ENCODE measurements around the gene TDRD9.

TDRD9 gene

DNA sequence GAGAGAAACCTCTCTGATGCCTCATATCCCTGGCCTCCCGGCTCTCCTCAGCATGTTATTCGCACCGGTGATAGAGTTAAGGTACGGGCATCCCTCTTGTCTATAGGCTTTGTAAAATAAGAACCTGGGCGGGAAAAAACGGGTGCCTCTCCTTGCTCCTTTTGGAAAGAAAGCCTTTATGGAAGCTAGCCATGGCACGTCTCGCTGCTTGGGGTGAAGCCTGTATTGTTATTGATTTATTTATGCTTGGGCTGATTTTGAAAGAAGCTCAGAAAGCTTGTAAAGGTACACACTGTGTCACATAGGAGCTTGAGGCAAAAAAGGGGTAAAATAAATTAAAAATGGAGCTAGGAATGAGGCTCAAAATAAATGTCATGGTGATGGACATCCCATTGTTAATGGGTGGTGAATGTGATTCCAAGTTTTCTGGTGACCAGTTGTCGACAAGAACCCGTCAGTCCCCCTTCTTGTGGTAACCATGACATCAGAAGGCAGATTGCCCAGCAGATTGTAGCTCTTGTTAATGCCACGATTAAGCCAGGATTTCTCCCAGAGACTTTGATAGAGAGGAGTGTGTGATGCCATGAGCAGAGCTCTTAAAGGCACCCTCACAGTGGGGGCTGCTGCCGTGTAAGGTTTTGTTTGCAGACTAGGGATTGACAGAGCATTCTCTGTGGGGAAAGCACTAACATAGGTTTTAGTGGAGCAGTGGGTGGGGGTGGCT is 106.9 kb downstream of the TDRD9 start:
- no peak for DNase-seq

DNA sequence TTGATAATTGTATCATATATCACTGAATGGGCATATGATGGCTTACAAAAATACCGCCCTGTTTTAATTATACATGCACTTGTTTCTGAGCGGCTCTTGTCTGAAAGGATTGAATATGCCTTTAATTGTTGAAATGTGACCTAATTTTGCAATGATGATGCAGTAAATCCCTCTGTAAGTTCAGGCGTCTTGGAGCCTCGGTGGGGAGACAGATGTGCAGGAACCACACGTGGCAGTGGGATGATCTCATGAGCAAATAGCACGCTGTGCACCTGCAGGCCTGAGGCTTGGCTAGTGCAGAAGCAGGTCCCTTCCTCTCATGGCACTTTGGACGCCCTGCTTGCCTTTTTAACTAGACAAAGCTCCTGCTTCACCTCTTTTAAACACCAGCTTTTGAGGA is 108.0 kb downstream of the TDRD9 start:
- DNase-seq = no peak

DNA sequence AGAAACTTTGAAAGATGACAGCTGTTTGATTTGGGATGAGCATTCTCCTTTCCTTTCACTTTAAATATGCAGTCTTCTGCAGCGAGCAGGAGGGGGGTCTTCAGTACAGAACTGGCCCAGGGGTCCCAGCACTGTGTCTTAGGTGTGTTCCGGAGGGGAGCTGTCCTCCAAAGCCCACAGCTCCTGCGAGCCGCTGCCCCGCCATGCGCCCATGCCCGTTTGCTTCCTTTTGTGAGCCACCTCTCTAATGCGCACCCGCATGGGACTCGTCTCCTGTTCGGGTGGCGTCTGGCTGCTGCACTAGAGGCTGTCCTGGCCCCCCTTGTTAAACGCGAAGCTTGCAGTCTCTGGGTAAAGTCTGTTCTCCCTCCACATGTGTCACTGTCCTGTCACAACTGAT is 108.8 kb downstream of the TDRD9 start:
- DNase-seq = no peak

DNA sequence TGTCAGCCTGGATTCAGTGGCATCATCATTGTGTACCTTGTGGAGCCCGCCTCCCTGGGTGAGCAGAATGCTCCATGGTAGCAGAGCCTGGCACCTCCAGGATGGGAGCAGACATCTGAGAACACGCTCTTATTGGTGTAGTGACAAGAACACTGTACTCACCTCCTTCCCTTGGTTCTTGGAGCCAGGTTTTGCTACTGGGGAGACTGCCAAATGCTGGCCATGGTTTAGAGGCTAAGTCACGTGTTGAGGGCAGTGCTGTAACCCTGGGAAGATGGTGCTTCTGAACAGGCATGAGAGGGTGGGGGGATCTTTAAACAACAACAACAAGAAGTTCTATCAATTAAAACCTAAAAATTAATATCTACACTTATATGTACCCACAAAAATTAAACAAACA is 109.6 kb downstream of the TDRD9 start:
- no peak for DNase-seq

DNA sequence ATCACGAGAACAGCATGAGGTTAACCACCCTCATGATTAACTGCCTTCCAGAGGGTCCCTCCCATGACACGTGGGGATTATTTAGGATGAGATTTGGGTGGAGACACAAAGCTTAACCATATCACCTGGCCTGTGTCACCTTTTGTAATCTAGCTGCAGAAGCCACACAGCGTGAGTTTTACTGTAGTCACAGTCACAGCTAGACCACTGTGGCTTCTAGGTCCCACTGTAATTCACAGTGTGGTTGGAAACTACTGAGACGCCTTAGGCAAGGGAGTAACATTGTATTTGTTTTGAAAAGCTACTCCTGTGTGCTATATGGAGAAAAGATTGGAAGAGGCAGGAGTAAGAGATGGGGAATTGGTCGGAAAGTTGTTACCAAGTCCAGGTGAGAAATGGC is 111.0 kb downstream of the TDRD9 start:
- DNase-seq = no peak

DNA sequence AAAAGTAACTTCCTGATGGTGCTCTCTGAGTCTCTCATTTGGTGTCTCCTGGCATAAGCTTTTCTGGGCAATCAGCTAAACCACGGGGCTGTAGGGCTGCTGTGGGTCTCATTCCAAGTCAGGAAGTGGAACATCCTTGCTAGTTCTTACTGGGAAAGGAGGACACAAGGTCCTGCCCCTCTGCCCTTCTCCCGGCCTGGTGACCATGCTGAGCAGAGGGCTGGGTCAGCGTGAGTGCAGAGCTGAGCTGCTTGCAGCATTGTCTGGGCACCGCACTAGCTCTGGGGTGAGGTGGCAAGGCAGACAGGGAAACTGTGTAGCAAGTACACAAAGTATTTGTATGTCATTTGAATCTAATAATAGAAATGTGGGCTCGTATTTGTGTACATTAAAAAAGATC is 112.3 kb downstream of the TDRD9 start:
- DNase-seq = no peak

DNA sequence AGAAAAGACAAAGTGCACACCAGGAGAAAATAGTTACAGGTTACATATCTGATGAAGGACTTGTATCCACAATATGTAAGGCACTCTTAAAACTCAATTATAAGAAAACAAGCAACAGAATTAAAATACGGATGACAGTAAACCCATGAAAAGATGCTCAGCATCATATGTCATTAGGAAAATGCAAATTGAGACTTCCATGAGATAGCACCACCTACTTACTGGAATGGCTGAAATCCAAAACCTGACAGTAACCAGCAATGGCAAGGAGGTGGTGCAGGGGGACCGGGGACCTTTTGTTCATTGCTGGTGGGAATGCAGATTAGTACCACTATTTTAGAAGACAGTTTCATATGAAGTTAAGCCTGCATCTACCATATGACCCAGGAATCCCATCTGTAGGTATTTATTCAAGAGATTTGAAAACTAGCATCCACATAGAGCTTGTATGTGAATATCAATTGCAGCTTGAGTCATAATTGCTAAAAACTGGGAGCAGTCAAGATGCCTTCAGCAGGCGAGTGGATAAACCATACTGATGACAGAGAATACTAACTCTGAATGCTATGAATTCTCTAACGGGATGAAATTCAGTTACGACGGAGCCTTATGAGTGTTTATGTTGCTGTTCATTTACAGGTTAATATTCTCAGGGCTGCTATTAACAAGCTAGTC is 113.3 kb downstream of the TDRD9 start:
- DNase-seq = no peak

DNA sequence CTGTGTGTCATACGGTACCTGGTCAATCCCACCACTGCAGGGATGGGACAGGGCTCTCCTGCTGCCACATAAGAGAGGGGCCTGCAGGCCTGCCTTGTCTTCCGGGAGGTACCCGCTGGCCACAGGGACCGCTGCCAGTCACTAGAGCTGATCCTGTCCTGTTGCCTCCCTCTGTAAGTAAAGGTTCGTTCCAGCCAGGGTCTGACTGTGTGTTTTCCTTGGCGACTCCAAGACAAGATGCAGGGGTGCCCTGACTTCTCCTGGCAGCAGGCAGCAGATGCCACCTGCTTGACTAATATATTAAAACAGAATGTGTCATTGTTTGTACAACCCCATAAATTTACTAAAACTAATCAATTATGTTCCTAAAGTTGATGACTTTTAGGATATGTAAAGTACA is 115.8 kb downstream of the TDRD9 start:
- no peak for DNase-seq

DNA sequence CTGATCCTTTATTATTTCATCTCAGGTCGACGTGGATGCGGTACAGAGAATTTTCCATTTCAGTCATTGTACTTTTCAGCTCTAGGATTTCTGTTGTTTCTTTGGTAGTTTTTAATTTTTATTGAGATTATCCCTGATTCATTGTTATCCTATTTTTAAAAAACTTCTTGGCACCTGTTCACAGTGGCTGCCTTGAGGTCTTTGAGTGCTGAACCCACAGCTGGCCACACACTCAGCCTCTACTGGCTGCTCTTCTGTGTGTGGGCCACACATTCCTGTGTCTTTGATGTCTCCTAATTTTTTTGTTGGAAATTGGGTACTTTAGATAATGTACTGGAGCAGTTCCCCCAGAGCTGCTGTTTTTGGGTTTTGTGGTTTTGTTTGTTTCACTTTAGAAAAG is 119.5 kb downstream of the TDRD9 start:
- DNase-seq = no peak

DNA sequence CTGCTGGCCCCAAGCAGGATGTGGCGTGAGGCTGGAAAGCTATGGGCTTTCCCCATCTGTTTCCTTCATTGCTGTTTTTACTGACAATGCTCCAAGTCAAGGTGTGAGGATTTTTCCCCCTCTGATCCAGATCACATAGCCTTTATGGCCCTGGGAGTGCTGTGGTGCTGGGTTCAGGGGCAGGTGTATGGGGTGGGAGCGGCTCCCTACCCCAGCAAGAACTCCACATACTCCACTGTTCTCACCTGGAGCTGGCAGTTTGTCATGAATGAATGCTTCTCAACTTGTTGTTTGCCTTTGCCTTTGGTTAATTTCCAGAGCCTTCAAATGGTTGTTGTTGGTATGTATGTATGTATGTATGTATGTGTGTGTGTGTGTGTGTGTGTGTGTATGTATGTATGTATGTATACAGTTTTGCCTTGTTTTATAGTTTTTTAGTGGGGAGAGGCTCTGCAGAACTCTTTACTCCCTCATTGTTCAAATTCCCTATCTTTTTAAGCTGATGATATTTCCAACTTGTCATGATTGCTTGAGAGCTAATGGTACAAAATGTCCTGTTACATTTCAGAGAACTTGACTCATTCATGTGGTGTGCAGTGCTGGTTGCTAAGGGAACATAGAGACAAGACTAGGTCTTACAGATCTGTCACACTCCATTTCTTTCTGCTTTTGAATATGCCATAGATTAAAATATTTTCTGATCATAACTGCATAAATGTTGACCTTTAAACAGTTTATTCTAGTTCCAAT is 120.7 kb downstream of the TDRD9 start:
- no peak for DNase-seq

DNA sequence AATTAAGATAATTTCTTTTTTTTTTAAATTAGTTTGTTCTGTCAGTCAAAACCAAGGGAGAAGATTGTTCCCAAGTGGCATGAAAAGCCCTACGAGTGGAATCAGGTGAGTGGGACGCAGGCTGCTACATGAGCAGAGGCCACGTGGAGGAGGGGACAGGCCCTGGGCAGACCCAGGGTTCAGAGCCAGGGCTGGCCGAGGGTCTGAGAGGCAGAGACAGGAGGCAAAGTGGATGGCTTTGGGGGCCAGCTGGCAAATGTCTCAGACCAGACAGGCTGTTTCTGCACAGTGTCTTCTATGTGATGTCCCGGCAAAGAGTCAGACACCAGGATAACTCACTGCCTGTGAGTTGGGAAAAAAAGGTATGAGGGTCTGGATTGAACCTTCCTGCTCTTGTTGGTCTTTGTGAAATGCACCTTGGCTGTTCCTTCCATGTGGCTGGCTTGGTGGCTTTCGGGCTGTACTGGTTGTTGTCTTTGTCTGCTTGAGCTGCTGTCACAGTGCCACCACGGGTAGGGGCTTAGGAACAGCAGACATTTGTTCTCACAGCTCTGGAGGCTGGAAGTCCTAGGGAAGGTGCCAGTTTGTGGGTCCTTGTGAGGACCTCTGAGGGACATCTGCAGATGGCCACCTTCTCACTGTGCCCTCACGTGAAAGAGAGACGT is 121.5 kb downstream of the TDRD9 start:
- DNase-seq = no peak

DNA sequence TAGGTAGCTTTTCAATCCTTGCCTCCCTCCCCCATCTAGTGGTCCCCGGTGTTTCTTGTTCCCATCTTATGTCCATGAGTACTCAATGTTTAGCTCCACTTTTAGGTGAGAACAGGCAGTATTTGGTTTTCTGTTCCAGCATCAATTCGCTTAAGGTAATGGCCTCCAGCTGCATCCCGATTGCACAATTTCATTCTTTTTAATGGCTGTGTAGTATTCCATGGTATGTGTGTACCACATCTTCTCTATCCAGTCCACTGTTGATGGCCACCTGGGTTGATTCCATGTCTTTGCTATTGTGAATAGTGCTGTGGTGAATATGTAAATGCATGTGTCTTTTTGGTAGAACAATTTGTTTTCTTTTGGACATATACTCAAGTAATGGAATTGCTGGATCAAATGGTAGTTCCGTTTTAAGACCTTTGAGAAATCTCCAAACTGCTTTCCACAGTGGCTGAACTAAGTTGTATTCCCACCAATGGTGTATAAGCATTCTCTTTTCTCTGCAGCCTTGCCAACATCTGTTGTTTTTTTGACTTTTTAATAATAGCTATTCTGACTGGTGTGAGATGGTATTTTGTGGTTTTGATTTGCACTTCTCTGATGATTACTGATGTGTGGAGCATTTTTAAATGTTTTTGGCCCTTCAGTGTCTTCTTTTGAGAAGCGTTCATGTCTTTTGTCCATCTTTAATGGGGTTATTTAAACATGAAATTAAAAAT is 123.0 kb downstream of the TDRD9 start:
- DNase-seq = no peak

DNA sequence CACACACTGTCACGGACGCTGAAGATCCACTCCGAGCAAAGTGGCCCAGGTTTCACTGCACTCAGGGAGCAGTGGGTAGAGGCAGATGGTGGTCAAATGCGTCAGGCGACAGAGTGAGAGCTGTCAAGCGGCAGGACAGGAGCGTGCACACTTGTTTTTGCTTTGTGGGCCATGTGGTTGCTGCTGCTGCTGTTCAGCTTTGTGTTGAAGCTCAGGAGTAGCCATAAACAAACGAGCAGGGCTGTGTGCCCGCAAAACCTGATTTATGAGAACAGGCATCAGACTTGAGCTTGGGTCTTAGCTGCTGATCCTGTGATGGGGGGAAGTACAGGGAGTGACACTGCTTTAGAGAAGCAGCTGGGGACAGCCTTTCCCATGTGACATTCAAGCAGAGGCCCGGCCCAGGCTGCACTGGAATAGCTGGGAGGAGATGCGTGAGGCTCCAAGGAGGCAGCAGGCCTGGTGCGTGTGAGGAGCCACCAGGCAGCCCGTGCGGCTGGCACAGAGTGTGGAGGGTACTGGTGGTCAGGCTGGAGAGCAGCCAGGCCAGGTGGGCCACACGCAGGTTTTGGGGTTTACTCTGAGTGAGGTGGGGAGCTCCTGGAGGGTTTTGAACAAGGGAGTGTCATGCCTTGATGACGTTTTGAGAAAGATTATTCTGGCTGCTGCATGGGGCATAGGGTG is 126.1 kb downstream of the TDRD9 start:
- no peak for DNase-seq

DNA sequence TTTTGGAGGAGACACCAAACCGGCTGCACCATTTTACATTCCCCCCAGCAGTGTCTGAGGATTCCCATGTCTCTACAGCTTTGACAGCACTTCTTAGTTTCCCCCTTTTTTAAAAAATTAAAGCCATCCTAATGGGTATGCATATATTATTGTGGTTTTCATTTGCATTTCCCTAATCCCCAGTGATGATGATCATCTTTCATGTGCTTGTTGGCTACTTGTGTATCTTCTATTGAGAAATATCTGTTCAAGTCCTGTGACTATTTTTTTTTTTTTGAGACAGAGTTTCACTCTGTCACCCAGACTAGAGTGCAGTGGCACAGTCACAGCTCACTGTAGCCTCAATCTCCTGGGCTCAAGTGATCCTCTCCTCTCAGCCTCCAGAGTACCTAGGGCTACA is 134.0 kb downstream of the TDRD9 start:
- DNase-seq = no peak

DNA sequence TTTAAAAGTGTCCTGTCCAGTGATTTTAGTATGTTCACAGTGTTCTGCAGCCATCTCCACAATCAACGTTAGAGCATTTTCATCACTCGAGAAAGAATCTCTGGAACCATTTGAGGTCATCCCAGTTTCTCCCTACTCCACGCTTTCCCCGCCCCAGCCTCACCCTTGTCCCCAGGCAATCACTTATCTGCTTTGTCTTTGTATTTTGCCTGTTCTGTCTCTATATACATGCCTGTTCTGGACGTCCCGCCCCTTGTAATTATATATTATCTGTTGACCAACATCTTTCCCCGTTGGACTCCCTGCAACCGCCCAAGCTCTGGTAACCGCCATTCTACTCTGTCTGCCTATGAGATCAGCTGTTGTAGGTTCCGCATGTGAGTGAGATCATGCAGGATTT is 135.7 kb downstream of the TDRD9 start:
- DNase-seq = no peak

DNA sequence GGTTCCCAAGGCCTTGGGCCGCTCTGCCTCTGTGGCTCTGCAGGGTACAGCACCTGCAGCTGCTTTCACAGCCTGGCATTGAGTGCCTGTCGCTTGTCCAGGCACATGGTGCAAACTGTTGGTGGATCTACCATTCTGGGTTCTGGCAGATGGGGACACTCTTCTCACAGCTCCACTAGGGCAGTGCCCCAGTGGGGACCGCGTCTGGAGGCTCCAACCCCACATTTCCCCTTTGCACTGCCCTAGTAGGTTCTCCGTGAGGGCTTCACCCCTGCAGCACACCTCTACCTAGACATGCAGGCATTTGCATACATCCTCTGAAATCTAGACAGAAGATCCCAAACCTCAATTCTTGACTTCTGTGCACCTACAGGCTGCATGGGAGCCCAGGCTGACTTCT is 138.0 kb downstream of the TDRD9 start:
- DNase-seq = no peak

DNA sequence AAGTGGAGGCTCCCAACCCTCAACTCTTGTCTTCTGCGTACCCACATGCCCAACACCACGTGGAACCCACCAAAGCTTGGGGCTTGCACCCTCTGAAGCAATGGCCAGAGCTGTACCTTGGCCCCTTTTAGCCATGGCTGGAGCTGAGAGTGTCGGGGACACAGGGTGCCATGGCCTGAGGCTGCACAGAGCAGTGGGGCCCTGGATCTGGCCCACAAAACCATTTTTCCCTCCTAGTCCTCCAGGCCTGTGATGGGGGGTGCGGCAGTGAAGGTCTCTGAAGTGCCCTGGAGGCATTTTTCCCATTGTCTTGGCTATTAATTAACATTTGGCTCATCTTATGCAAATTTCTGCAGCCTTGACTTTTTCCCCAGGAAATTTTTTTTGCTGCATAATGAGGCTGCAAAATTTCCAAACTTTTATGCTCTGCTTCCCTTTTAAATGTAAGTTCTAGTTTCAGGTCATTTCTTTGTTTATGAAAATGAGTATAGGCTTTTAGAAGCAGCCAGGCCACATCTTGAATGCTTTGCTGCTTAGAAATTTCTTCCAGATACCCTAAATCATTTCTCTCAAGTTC is 138.6 kb downstream of the TDRD9 start:
- no peak for DNase-seq

DNA sequence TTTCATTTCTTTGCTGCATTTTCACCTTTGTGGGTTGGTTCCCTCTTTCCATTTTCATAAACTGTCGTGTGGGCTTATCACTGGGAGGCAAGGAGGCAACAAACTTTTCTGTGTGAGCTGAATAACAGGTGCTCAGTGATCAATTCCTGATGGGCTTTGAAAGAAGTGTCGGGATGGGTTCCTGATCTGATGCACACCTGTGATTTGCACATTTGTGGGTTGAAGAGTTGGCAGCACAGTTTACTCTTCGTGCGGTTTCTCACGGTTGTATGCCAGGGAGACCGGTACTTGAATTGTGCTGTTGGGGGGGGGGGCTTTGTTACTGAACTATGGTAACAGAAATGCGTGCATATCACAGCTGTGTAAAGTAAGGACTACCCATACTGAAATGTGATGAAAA is 141.3 kb downstream of the TDRD9 start:
- DNase-seq = no peak

DNA sequence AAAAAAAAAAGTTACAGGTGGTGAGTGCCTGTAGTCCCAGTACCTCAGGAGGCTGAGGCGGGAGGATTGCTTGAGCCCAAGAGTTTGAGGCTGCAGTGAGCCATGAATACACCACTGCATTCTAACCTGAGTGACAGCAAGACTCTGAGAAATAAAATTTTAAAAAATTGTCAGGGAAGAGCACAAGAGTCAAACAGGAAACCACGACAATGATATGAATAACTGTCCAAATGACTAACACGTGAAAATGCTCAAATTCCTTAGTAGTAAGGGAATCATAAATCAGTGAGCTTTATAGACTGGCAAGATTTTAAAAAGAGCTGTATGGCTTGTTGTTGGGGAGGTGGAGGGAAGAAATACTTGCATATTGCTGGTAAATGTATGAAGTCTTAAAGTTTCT is 144.3 kb downstream of the TDRD9 start:
- no peak for DNase-seq

DNA sequence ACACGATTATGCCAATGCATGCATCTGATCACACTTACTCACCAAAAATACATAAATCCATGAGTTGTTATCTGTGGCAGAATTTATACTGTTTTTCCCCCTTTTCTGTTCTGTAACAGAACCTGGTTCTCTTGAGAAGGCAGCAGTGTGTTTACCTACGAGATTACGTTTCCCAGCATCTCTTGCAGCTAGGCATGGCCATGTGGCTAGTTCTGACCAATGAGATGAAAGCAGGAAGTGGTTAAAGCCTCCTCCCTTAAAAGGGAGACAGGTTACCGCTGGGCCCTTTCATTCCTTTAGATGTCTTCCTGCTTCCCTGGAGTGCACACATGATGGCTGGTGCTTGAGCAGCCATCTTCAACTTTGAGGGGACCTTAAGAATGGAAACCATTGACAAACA is 145.5 kb downstream of the TDRD9 start:
- no peak for DNase-seq

DNA sequence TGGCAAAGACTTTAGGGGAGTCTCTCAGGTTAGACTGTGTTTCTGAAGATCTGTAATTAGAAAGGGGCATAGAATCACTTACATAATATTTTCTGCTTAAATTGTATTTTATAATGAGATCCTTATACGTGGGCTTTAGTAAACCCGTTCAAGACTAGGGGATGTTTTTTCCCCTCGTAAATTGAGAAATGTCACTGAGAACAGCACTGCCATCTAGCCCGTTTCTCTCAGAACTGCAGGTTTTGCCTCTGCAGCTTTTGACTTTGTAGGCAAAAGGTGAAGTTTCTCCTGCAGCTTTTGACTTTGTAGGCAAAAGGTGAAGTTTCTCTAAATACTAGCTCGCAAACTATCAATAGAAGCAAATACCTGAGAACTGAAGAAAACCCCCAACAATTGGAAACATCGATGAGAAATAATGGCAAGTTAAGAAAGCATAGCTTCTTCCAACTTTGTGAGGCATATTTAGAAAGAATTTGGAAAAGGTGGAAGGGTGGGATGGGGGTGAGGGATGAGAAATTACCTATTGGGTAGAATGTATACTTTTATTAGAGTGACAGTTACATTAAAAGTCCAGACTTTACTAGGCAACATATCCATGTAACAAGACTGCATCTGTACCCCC is 147.4 kb downstream of the TDRD9 start:
- DNase-seq = no peak

DNA sequence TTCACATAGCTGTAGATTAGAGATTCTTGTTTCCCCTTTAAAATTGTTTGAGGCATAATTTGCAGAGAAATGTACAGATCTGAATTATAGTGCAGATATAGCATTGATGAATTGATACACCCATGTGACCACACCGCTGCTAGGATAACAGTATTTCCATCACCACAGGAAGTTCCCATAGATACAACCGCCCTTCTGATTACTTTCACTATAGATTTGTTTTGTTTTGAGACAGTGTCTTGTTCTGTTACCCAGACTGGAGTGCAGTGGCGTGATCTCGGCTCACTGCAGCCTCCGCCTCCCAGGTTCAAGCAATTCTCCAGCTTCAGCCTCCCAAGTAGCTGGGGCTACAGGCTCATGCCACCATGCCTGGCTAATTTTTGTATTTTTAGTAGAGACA is 148.5 kb downstream of the TDRD9 start:
- DNase-seq = no peak
